Measurements from ENCODE around the gene MRGPRD.
"Not testable (repeated sequence)": the region's sequence is repeated elsewhere in the genome, so short reads cannot be mapped to it uniquely, and the experiment has no call there.

MRGPRD gene

GRCh38 chr11:68993546-68993945 lies 12.8 kb upstream of the MRGPRD start:
- no peak for DNase-seq

- no peak for DNase-seq
These were observed 12.0 kb upstream of the MRGPRD start for GRCh38 chr11:68992743-68993255.

- no peak for DNase-seq
These were observed 10.4 kb upstream of the MRGPRD start for GRCh38 chr11:68990995-68991780.

GRCh38 chr11:68989936-68990606 lies 9.3 kb upstream of the MRGPRD start:
- DNase-seq, result no peak

GRCh38 chr11:68988491-68988890 lies 7.7 kb upstream of the MRGPRD start:
- no peak for DNase-seq

GRCh38 chr11:68987211-68987610 lies 6.4 kb upstream of the MRGPRD start:
- no peak for DNase-seq

GRCh38 chr11:68983801-68984200 lies 3.0 kb upstream of the MRGPRD start:
- DNase-seq, result no peak

GRCh38 chr11:68982134-68982533 lies 1.3 kb upstream of the MRGPRD start:
- no peak for DNase-seq

GRCh38 chr11:68979931-68980775 lies 633 bp downstream of the MRGPRD start:
- DNase-seq, result no peak

GRCh38 chr11:68978931-68979594 lies 1.7 kb downstream of the MRGPRD start:
- no peak for DNase-seq

- no peak for DNase-seq
These were observed 2.2 kb downstream of the MRGPRD start for GRCh38 chr11:68978626-68978930.

GRCh38 chr11:68977781-68978625 lies 2.8 kb downstream of the MRGPRD start:
- no peak for DNase-seq

GRCh38 chr11:68976563-68976962 lies 4.2 kb downstream of the MRGPRD start:
- no peak for DNase-seq

GRCh38 chr11:68976095-68976494 lies 4.7 kb downstream of the MRGPRD start:
- DNase-seq, result no peak

GRCh38 chr11:68974421-68975194 lies 6.2 kb downstream of the MRGPRD start:
- DNase-seq, result peak in 3 of 4 experiments; percentile 20 to 39 (median 31)

- not testable (repeated sequence) for DNase-seq
These were observed 7.1 kb downstream of the MRGPRD start for GRCh38 chr11:68973706-68974105.

GRCh38 chr11:68973219-68973618 lies 7.6 kb downstream of the MRGPRD start:
- DNase-seq, result no peak

- no peak for DNase-seq
These were observed 9.7 kb downstream of the MRGPRD start for GRCh38 chr11:68970921-68971636.

GRCh38 chr11:68969386-68969785 lies 11.4 kb downstream of the MRGPRD start:
- no peak for DNase-seq

Data from suppressor macrophage (primary cell).